Measurements from ENCODE around the gene ARL8B. TPM values are rescaled to one million over a fixed set of nuclear protein-coding genes. Genes with fewer than 3 reads are reported as not detected.
A peak's percentile ranks its signal among the peaks of the same experiment; 100 is the strongest.

ARL8B gene
- total RNA-seq, 2 experiments from 2014 or later, result 33.9 to 38.9 TPM

- ChIA-PET CTCF (no interaction called here), POLR2A (no interaction called here)
- no peak for ATAC-seq
- no peaks in the 10 kb centered on the region for H3K27me3 Mint-ChIP-seq
- H3K4me3 Mint-ChIP-seq, result no peak overlapping the region
- H3K4me1 Mint-ChIP-seq (ENCODE audit: low read depth), result peaks cover 60% of the 10 kb centered on the region
- H3K9me3 Mint-ChIP-seq, result no peaks in the 10 kb centered on the region
- DNase-seq, result no peak
- no peak overlapping the region for H3K27ac Mint-ChIP-seq
- intact Hi-C loops (cut with micrococcal nuclease), result no loop called here
- peaks cover 10% of the 10 kb centered on the region for H3K36me3 Mint-ChIP-seq (ENCODE audit: low read depth)
- no peak for TF ChIP-seq CTCF (IDR thresholded peaks at IDR 0.05)
These were observed 6.8 kb downstream of the ARL8B start for GRCh38 chr3:5128849-5129248.

GRCh38 chr3:5133239-5134018 is 11.3 kb downstream of the ARL8B start:
- Mint-ChIP-seq H3K36me3 (ENCODE audit: low read depth) (peaks cover 2% of the 10 kb centered on the region), H3K27me3 (no peaks in the 10 kb centered on the region), H3K9me3 (no peaks in the 10 kb centered on the region), H3K27ac (peak overlapping the region; percentile 47), H3K4me1 (ENCODE audit: low read depth) (peaks cover 47% of the 10 kb centered on the region), H3K4me3 (no peak overlapping the region)
- TF ChIP-seq CTCF (IDR thresholded peaks at IDR 0.05), result no peak
- no peak for ATAC-seq
- ChIA-PET POLR2A (interaction anchor here (0.7 to 1.3 kb wide), 5 partner anchors 10 to 64 kb away, joined by 3 read pairs; no protein-coding TSS in a partner anchor), CTCF (interaction anchor here (1.2 kb wide), 1 partner anchor 55 kb away, joined by 3 read pairs; no protein-coding TSS in a partner anchor)
- no peak for DNase-seq
- intact Hi-C loops (cut with micrococcal nuclease), result no loop called here

GRCh38 chr3:5134019-5134391 is 11.9 kb downstream of the ARL8B start:
- no peak overlapping the region for H3K4me3 Mint-ChIP-seq
- no peaks in the 10 kb centered on the region for H3K36me3 Mint-ChIP-seq (ENCODE audit: low read depth)
- H3K27ac Mint-ChIP-seq, result peak overlapping the region; percentile 34
- H3K27me3 Mint-ChIP-seq, result no peaks in the 10 kb centered on the region
- intact Hi-C loops (cut with micrococcal nuclease), result no loop called here
- ChIA-PET CTCF (interaction anchor here (1.2 kb wide), 1 partner anchor 55 kb away, joined by 3 read pairs; no protein-coding TSS in a partner anchor), POLR2A (no interaction called here)
- DNase-seq (no peak), ATAC-seq (no peak)
- no peak for TF ChIP-seq CTCF (IDR thresholded peaks at IDR 0.05)
- H3K9me3 Mint-ChIP-seq, result no peaks in the 10 kb centered on the region
- peaks cover 45% of the 10 kb centered on the region for H3K4me1 Mint-ChIP-seq (ENCODE audit: low read depth)

- Mint-ChIP-seq H3K4me1 (ENCODE audit: low read depth) (peaks cover 48% of the 10 kb centered on the region), H3K36me3 (ENCODE audit: low read depth) (no peaks in the 10 kb centered on the region), H3K27ac (peak overlapping the region; percentile 34), H3K27me3 (no peaks in the 10 kb centered on the region), H3K4me3 (no peak overlapping the region), H3K9me3 (no peaks in the 10 kb centered on the region)
- ATAC-seq (no peak), DNase-seq (no peak)
- intact Hi-C loops (cut with micrococcal nuclease), result no loop called here
- TF ChIP-seq CTCF (IDR thresholded peaks at IDR 0.05), result no peak
- CTCF ChIA-PET, result no interaction called here
- POLR2A ChIA-PET, result no interaction called here
These were observed 12.4 kb downstream of the ARL8B start for GRCh38 chr3:5134499-5134898.

GRCh38 chr3:5136211-5136918 is 14.3 kb downstream of the ARL8B start:
- peak; percentile 43 for DNase-seq
- peak; percentile 88 for ATAC-seq
- Mint-ChIP-seq H3K4me3 (no peak overlapping the region), H3K36me3 (ENCODE audit: low read depth) (peaks cover 11% of the 10 kb centered on the region), H3K27me3 (no peaks in the 10 kb centered on the region), H3K4me1 (ENCODE audit: low read depth) (peaks cover 63% of the 10 kb centered on the region), H3K27ac (peak overlapping the region; percentile 83), H3K9me3 (no peaks in the 10 kb centered on the region)
- peak; percentile 59 for TF ChIP-seq CTCF (IDR thresholded peaks at IDR 0.05)
- intact Hi-C loops (cut with micrococcal nuclease), result loop anchor here (5.0 kb wide), 1 partner anchor 56 kb away; no protein-coding TSS in a partner anchor
- ChIA-PET POLR2A (interaction anchor here (0.6 to 1.5 kb wide), 4 partner anchors 10 to 90 kb away, joined by 3 to 4 read pairs (median 3); no protein-coding TSS in a partner anchor), CTCF (interaction anchor here (0.6 to 2.3 kb wide), 19 partner anchors 9 to 938 kb away, joined by 3 to 18 read pairs (median 4); no protein-coding TSS in a partner anchor)
